ENCODE data around the gene NUSAP1.
"Not testable (repeated sequence)": the region's sequence is repeated elsewhere in the genome, so short reads cannot be mapped to it uniquely, and the experiment has no call there.

NUSAP1 gene

DNA sequence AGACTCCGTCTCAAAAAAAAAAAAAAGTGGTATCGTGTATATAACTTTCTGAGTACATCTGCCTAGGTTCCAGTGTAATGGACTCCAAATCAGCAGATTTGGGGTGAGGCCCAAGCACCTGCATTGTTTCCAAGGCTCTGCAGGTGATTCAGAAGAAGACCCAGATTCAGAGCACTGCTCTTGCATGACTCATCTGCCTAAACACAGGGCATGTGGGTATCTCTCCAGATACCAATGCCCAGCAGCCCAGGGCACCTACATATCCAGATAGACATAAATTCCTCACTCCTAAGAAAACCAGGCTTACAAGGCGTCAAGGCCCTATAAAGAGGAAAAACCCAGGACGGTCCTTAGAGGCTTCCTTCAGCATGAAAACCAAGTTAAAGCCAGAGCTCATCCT is 45.3 kb downstream of the NUSAP1 start:
- POLR2A ChIA-PET, result no interaction called here
- TF ChIP-seq, protein P1, sequence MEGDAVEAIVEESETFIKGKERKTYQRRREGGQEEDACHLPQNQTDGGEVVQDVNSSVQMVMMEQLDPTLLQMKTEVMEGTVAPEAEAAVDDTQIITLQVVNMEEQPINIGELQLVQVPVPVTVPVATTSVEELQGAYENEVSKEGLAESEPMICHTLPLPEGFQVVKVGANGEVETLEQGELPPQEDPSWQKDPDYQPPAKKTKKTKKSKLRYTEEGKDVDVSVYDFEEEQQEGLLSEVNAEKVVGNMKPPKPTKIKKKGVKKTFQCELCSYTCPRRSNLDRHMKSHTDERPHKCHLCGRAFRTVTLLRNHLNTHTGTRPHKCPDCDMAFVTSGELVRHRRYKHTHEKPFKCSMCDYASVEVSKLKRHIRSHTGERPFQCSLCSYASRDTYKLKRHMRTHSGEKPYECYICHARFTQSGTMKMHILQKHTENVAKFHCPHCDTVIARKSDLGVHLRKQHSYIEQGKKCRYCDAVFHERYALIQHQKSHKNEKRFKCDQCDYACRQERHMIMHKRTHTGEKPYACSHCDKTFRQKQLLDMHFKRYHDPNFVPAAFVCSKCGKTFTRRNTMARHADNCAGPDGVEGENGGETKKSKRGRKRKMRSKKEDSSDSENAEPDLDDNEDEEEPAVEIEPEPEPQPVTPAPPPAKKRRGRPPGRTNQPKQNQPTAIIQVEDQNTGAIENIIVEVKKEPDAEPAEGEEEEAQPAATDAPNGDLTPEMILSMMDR (IDR thresholded peaks at IDR 0.05; ENCODE audit: control extremely low read depth, extremely low read depth, low read depth, missing control alignments), result no peak
- CTCF ChIA-PET, result no interaction called here
- DNase-seq (ENCODE audit: extremely low spot score), result no peak

DNA sequence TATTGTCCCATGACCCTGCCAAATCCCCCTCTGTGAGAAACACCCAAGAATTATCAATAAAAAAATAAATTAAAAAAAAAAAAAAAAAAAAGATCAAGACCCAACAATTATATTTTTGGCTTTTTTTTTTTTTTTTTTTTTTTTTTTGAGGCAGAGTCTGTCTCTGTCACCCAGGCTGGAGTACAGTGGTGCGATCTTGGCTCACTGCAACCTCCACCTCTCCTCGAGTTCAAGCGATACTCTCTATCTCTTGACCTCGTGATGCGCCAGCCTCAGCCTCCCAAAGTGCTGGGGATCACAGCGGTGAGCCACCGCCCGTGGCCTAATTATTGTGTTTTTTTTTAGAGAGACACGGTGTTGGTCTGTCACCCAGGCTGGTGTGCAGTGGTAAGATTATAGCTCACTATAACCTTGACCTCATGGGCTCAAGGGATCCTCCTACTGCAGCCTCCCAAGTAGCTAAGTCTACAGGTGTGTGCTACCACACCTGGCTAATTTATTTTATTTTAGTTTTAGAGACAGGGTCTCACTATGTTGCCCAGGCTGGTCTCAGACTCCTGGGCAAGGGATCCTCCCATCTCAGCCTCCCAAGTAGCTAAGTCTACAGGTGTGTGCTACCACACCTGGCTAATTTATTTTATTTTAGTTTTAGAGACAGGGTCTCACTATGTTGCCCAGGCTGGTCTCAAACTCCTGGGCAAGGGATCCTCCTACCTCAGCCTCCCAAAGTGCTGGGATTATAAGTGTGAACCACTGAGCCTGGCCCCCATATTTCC is 51.5 kb downstream of the NUSAP1 start:
- DNase-seq (ENCODE audit: extremely low spot score); CTCF ChIA-PET: not testable (repeated sequence)
- POLR2A ChIA-PET, result interaction anchor here (0.6 to 0.7 kb wide), 2 partner anchors 12 to 543 kb away, joined by 6 to 7 read pairs; no protein-coding TSS in a partner anchor

DNA sequence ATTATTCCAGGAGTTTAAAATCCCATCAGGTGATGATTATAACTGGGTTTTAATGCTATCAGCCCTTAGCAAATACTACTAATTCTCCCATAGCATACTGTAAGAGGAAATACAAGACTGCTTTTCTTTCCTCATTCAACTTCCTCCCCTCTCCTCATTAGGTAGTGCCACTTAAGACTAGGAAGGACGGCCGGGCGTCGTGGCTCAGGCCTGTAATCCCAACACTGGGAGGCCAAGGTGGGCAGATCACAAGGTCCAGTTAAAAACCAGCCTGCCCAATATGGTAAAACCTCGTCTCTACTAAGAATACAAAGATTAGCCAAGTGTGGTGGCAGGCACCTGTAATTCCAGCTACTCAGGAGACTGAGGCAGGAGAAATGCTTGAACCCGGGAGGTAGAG is 55.0 kb downstream of the NUSAP1 start:
- no peak for DNase-seq (ENCODE audit: extremely low spot score)
- ChIA-PET POLR2A (interaction anchor here (1.1 kb wide), 1 partner anchor 10 kb away, joined by 6 read pairs; no protein-coding TSS in a partner anchor), CTCF (no interaction called here)
- TF ChIP-seq, protein P1 (IDR thresholded peaks at IDR 0.05; ENCODE audit: control extremely low read depth, extremely low read depth, low read depth, missing control alignments), result no peak

DNA sequence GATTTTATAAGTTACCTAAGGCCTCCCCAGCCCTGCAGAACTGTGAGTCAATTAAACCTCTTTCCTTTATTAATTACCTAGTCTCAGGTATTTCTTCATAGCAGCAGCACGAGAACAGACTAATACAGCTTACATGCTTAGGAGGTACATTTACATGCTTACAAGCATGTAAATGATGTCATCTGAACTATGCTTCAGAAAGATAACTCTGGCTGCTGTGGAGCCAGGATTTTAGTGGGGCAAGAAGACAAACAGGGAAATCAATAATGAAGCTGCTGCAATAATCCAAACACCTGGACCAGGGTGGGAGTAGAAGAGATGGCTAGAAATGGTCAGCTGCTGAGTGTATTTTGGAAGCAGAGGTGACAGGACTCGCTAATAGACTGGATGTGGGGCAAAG is 60.0 kb downstream of the NUSAP1 start:
- CTCF ChIA-PET, result no interaction called here
- TF ChIP-seq, protein P1 (IDR thresholded peaks at IDR 0.05; ENCODE audit: control extremely low read depth, extremely low read depth, low read depth, missing control alignments), result no peak
- POLR2A ChIA-PET, result interaction anchor here (0.6 kb wide), 1 partner anchor 36 kb away, joined by 3 read pairs; no protein-coding TSS in a partner anchor
- DNase-seq (ENCODE audit: extremely low spot score), result no peak

DNA sequence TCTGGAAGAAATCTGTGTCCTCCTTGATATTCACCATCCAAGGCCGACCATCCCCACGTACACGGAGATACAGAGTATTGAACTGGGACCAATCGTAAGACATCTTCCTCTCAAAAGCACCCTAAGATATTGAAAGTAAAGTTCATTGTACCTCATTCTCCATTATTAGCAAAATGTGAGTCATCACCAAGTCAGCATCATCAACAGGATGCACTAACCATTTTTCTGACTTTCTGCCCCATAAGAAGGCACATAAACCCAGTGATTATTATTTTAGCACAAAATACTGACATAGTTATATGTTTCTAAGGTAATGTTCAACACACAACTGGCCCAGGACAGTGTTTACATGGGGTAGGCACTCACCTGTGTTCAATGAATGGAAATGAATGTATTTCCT is 62.2 kb downstream of the NUSAP1 start:
- POLR2A ChIA-PET, result no interaction called here
- CTCF ChIA-PET, result no interaction called here
- TF ChIP-seq, protein P1 (IDR thresholded peaks at IDR 0.05; ENCODE audit: control extremely low read depth, extremely low read depth, low read depth, missing control alignments), result no peak
- no peak for DNase-seq (ENCODE audit: extremely low spot score)

DNA sequence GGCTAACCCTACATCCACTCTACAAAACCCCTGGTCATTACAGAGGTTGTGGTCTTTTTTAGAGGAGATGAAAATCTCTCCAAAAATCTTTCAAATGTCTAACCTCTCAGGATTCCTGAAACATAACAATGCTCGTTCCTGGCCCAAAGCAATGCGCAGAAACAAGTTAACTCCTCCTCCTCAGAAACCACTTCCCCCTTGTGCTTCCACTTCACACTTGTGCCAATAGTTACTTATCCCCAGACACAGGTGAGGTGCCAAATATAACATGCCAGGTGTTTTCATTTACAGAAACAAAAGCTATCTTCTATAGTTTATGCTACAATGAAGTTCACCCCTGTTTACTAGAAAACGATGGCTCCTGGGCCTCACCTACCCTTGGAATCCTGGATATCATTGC is 63.4 kb downstream of the NUSAP1 start:
- TF ChIP-seq, protein P1 (IDR thresholded peaks at IDR 0.05; ENCODE audit: control extremely low read depth, extremely low read depth, low read depth, missing control alignments), result no peak
- no peak for DNase-seq (ENCODE audit: extremely low spot score)
- CTCF ChIA-PET, result no interaction called here
- POLR2A ChIA-PET, result interaction anchor here (0.7 kb wide), 1 partner anchor 12 kb away, joined by 7 read pairs; no protein-coding TSS in a partner anchor

DNA sequence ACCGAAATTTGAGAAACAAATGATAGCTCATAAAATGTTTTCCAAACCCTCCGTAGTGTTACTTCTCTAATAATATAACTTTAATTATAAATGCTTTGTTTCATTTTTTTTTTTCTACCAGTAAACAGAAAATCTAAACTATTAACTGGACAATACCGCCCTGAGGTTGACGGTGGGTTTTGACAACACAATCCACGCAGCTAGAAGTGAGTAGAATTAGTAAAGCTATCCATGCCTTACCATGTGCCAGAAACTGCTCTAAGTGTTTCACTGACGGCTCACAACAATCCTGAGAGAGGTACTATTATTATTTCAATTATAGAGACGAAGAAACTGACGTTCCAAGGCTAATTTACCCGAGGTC is 69.2 kb downstream of the NUSAP1 start:
- DNase-seq (ENCODE audit: extremely low spot score), result no peak
- ChIA-PET CTCF (no interaction called here), POLR2A (no interaction called here)

More for the DNA sequence above, 69.2 kb downstream of the NUSAP1 start:
- TF ChIP-seq, protein P1 (IDR thresholded peaks at IDR 0.05; ENCODE audit: control extremely low read depth, extremely low read depth, low read depth, missing control alignments), result no peak
